GM19328 (cell line): ENCODE measurements around the gene FARSA.
"Not testable (repeated sequence)": the region's sequence is repeated elsewhere in the genome, so short reads cannot be mapped to it uniquely, and the experiment has no call there.

Experiments used
- ATAC-seq: cut with Tn5 transposase; IDR thresholded peaks from one replicate; pipeline ENCODE4 v1.9.1; 2021; ENCODE audit warnings: mild to moderate bottlenecking, moderate library complexity; ENCODE audit not compliant: unreplicated experiment

Gene FARSA

GRCh38 chr19:12937927-12938778 is 4.6 kb upstream of the FARSA start, which contains the start of gene CALR:
Gene CALR, plus strand, starts transcription at chr19:12938609. Its CDS starts 71 bp downstream, at chr19:12938680.
- ATAC-seq, result peak; percentile 86

- no peak for ATAC-seq
Observed at GRCh38 chr19:12937093-12937926, 3.8 kb upstream of the FARSA start.

- ATAC-seq, result no peak
Observed at GRCh38 chr19:12936582-12936981, 3.1 kb upstream of the FARSA start.

- no peak for ATAC-seq
Observed at GRCh38 chr19:12935071-12935470, 1.6 kb upstream of the FARSA start.

GRCh38 chr19:12932392-12933286 is 872 bp downstream of the FARSA start:
- ATAC-seq, result no peak

- ATAC-seq, result no peak
Observed at GRCh38 chr19:12930002-12930645, 3.4 kb downstream of the FARSA start.

- ATAC-seq, result no peak
Observed at GRCh38 chr19:12924621-12925310, 8.7 kb downstream of the FARSA start.

GRCh38 chr19:12922959-12923358 is 10.6 kb downstream of the FARSA start:
- no peak for ATAC-seq

- no peak for ATAC-seq
Observed at GRCh38 chr19:12921047-12921446, 12.5 kb downstream of the FARSA start.

- no peak for ATAC-seq
Observed at GRCh38 chr19:12918253-12918652, 15.3 kb downstream of the FARSA start.

- not testable (repeated sequence) for ATAC-seq
Observed at GRCh38 chr19:12915860-12916259, 17.7 kb downstream of the FARSA start.

GRCh38 chr19:12913851-12914690 is 19.4 kb downstream of the FARSA start:
- ATAC-seq, result no peak

- no peak for ATAC-seq
Observed at GRCh38 chr19:12913011-12913561, 20.4 kb downstream of the FARSA start.

GRCh38 chr19:12912571-12912970 is 20.9 kb downstream of the FARSA start:
- no peak for ATAC-seq

- ATAC-seq, result no peak
Observed at GRCh38 chr19:12907166-12907565, 26.3 kb downstream of the FARSA start.

GRCh38 chr19:12899891-12900518 is 33.5 kb downstream of the FARSA start:
- ATAC-seq, result no peak

GRCh38 chr19:12896460-12896859 is 37.1 kb downstream of the FARSA start:
- ATAC-seq, result no peak

GRCh38 chr19:12893582-12893981 is 39.9 kb downstream of the FARSA start:
- no peak for ATAC-seq
